H1 (cell line): ENCODE data around the gene RAET1G. TPM values are rescaled to one million over a fixed set of nuclear protein-coding genes. Genes with fewer than 3 reads are reported as not detected.

Experiments
- CTCF ChIA-PET: fragments of 300-600 bp; sonication (Branson Sonifier 250); formaldehyde crosslinking; loops from one replicate; lab custom pipeline; 2021; ENCODE audit not compliant: partially characterized antibody; lab: Charles Lee
- POLR2A ChIA-PET: fragments of 300-600 bp; sonication (Branson Sonifier 250); formaldehyde crosslinking; loops from one replicate; lab custom pipeline; 2021; ENCODE audit warnings: inconsistent platforms; ENCODE audit not compliant: partially characterized antibody; lab: Charles Lee
- DNase-seq, 2 experiments: peaks; one replicate each; pipeline versions ENCODE4 v3.0.0 to v3.0.0-alpha.2; 2010 to 2022; ENCODE audit warnings: low spot score in 2 of 2, low read depth in 1 of 2, mixed read lengths in 1 of 2
- FAIRE-seq: peaks from 2 replicates; lab custom pipeline; 2011; peaks lifted over from hg19 to GRCh38; lab: Jason Lieb, UNC
- H2AFZ ChIP-seq: 2 replicates; pipeline ENCODE4 v1.8.1; 2012; ENCODE audit warnings: low read length, inconsistent platforms
- H2AK5ac ChIP-seq: 2 replicates; pipeline ENCODE4 v1.6.1; 2013; ENCODE audit warnings: low read depth, low read length
- H2BK120ac ChIP-seq: replicated peaks from 2 replicates; pipeline ENCODE3; 2013; ENCODE audit warnings: low read depth, low read length, inconsistent platforms
- H2BK12ac ChIP-seq: 2 replicates; pipeline ENCODE4 v1.6.1; 2013; ENCODE audit warnings: low read depth, low read length
- H2BK15ac ChIP-seq: 2 replicates; pipeline ENCODE4 v1.6.1; 2013; ENCODE audit warnings: low read length
- H2BK20ac ChIP-seq: 2 replicates; pipeline ENCODE4 v1.6.1; 2013; ENCODE audit warnings: low read length
- H2BK5ac ChIP-seq: 2 replicates; pipeline ENCODE4 v1.6.1; 2013; ENCODE audit warnings: low read depth, low read length
- H3K14ac ChIP-seq: 2 replicates; pipeline ENCODE4 v1.6.1; 2013; ENCODE audit warnings: inconsistent platforms; ENCODE audit not compliant: insufficient read length
- H3K18ac ChIP-seq: 2 replicates; pipeline ENCODE4 v1.6.1; 2013; ENCODE audit warnings: low read length; ENCODE audit errors: extremely low read depth
- H3K23ac ChIP-seq: 2 replicates; pipeline ENCODE4 v1.6.1; 2013; ENCODE audit warnings: inconsistent platforms; ENCODE audit not compliant: insufficient read length
- H3K23me2 ChIP-seq: 2 replicates; pipeline ENCODE4 v1.6.1; 2013; ENCODE audit warnings: low read depth, low read length
- H3K27ac ChIP-seq: 2 replicates; pipeline ENCODE4 v1.6.1; 2011; ENCODE audit warnings: low read depth, low read length, inconsistent platforms
- H3K27me3 ChIP-seq, 4 experiments: replicated peaks in 1 of 4; 1 replicate in 1 of 4; 2 replicates in 3 of 4; pipeline versions ENCODE4 v1.6.1 to v1.8.1; 2011 to 2013; ENCODE audit warnings: low read length in 3 of 4, mild to moderate bottlenecking in 3 of 4, inconsistent platforms in 2 of 4, mixed read lengths in 2 of 4, moderate library complexity in 1 of 4; ENCODE audit not compliant: control insufficient read depth in 3 of 4, insufficient read depth in 3 of 4; ENCODE audit errors: extremely low read depth in 1 of 4
- H3K36me3 ChIP-seq, 4 experiments: 2 replicates each; pipeline versions ENCODE4 v1.6.1 to v1.8.1; 2011 to 2013; ENCODE audit warnings: mild to moderate bottlenecking in 4 of 4, low read length in 3 of 4, moderate library complexity in 2 of 4, control low read depth in 1 of 4, inconsistent platforms in 1 of 4; ENCODE audit not compliant: insufficient read depth in 4 of 4, control insufficient read depth in 2 of 4
- H3K4ac ChIP-seq: replicated peaks from 2 replicates; pipeline ENCODE3; 2013; ENCODE audit warnings: low read length, low read depth, mixed read lengths, inconsistent platforms; ENCODE audit not compliant: insufficient read length
- H3K4me1 ChIP-seq, 4 experiments: replicated peaks in 1 of 4; 1 replicate in 1 of 4; 2 replicates in 3 of 4; pipeline versions ENCODE4 v1.6.1 to v1.8.1; 2011 to 2013; ENCODE audit warnings: low read length in 3 of 4, inconsistent platforms in 2 of 4, mixed read lengths in 1 of 4; ENCODE audit not compliant: insufficient read depth in 4 of 4, control insufficient read depth in 3 of 4
- H3K4me2 ChIP-seq, 2 experiments: 2 replicates each; pipeline versions ENCODE4 v1.6.1 to v1.8.1; 2011 to 2013; ENCODE audit warnings: low read depth in 2 of 2, low read length in 2 of 2, control low read depth in 1 of 2, inconsistent platforms in 1 of 2, mild to moderate bottlenecking in 1 of 2; ENCODE audit not compliant: insufficient read depth in 1 of 2
- H3K4me3 ChIP-seq, 4 experiments: fragments of 200-600, 300-600 bp in 1 of 4; sonication (generic), shearing (Covaris generic), sonication (Bioruptor Twin) in 1 of 4; 2 replicates each; pipeline versions ENCODE4 v1.5.1 to v1.8.1; 2011 to 2016; ENCODE audit warnings: low read length in 4 of 4, low read depth in 3 of 4, control low read depth in 2 of 4, inconsistent platforms in 2 of 4, mild to moderate bottlenecking in 2 of 4, mixed read lengths in 1 of 4, moderate library complexity in 1 of 4; ENCODE audit not compliant: insufficient read depth in 2 of 4; ENCODE audit errors: extremely low read depth in 1 of 4
- H3K56ac ChIP-seq: replicated peaks from 2 replicates; pipeline ENCODE3; 2013; ENCODE audit warnings: low read depth, mild to moderate bottlenecking, mixed read lengths, low read length, inconsistent platforms; ENCODE audit not compliant: insufficient read length
- H3K79me1 ChIP-seq: 2 replicates; pipeline ENCODE4 v1.6.1; 2013; ENCODE audit warnings: low read depth, low read length, control low read depth
- H3K79me2 ChIP-seq, 2 experiments: 2 replicates each; pipeline versions ENCODE4 v1.6.1 to v1.8.1; 2012 to 2013; ENCODE audit warnings: low read length in 2 of 2, mild to moderate bottlenecking in 2 of 2, inconsistent platforms in 1 of 2; ENCODE audit not compliant: insufficient read depth in 2 of 2, control insufficient read depth in 1 of 2
- H3K9ac ChIP-seq, 4 experiments: replicated peaks in 1 of 4; 1 replicate in 1 of 4; 2 replicates in 3 of 4; pipeline versions ENCODE4 v1.6.1 to v1.8.1; 2011 to 2013; ENCODE audit warnings: low read depth in 3 of 4, low read length in 3 of 4, control low read depth in 2 of 4, mild to moderate bottlenecking in 2 of 4, moderate library complexity in 2 of 4, inconsistent platforms in 1 of 4; ENCODE audit errors: extremely low read depth in 1 of 4
- H3K9me3 ChIP-seq, 2 experiments: 2 replicates each; pipeline versions ENCODE4 v1.6.1 to v1.8.1; 2012 to 2013; ENCODE audit warnings: mild to moderate bottlenecking in 2 of 2, moderate library complexity in 2 of 2, control low read depth in 1 of 2, inconsistent platforms in 1 of 2, low read depth in 1 of 2, low read length in 1 of 2, mixed read lengths in 1 of 2; ENCODE audit not compliant: insufficient read depth in 2 of 2
- H4K20me1 ChIP-seq, 2 experiments: replicated peaks in 1 of 2; 2 replicates each; pipeline versions ENCODE3 to v1.8.1; 2011 to 2013; ENCODE audit warnings: inconsistent platforms in 2 of 2, low read length in 2 of 2, mild to moderate bottlenecking in 1 of 2; ENCODE audit not compliant: insufficient read depth in 2 of 2, control insufficient read depth in 1 of 2
- H4K5ac ChIP-seq: 2 replicates; pipeline ENCODE4 v1.6.1; 2013; ENCODE audit warnings: low read length, low read depth, mixed read lengths, inconsistent platforms; ENCODE audit not compliant: insufficient read length
- H4K8ac ChIP-seq: 2 replicates; pipeline ENCODE4 v1.8.0; 2013; ENCODE audit warnings: mild to moderate bottlenecking, moderate library complexity, low read length, inconsistent platforms; ENCODE audit not compliant: insufficient read depth; ENCODE audit errors: extremely low read depth
- H4K91ac ChIP-seq: replicated peaks from 2 replicates; pipeline ENCODE3; 2013; ENCODE audit warnings: low read length, mixed read lengths, inconsistent platforms; ENCODE audit not compliant: insufficient read length
- BCL11A ChIP-seq, 2 experiments: IDR thresholded peaks; one replicate each; pipeline ENCODE4 v1.6.1; 2011; ENCODE audit warnings: low read depth in 2 of 2, low read length in 2 of 2, mild to moderate bottlenecking in 2 of 2
- BRCA1 ChIP-seq: IDR thresholded peaks from 2 replicates; pipeline ENCODE4 v1.6.1; 2012; ENCODE audit warnings: low read depth, low read length, improper control_type of control experiment
- CTCF ChIP-seq, 3 experiments: IDR thresholded peaks; 1 replicate in 2 of 3; 2 replicates in 1 of 3; pipeline versions ENCODE4 v1.5.1 to v1.6.1; 2011; ENCODE audit warnings: low read length in 3 of 3, mild to moderate bottlenecking in 3 of 3, inconsistent platforms in 2 of 3, low read depth in 1 of 3, moderate library complexity in 1 of 3; ENCODE audit not compliant: insufficient read depth in 1 of 3; ENCODE audit errors: control extremely low read depth in 1 of 3
- JUN ChIP-seq: IDR thresholded peaks from 2 replicates; pipeline ENCODE4 v1.6.1; 2011; ENCODE audit warnings: low read depth, mild to moderate bottlenecking, improper control_type of control experiment, low read length
- KDM4A ChIP-seq: IDR thresholded peaks from one replicate; pipeline ENCODE4 v1.7.1; 2012; ENCODE audit warnings: low read depth, mild to moderate bottlenecking, moderate library complexity, low read length, inconsistent platforms; ENCODE audit not compliant: severe bottlenecking
- MAFK ChIP-seq: IDR thresholded peaks from 2 replicates; pipeline ENCODE4 v1.6.1; 2012; ENCODE audit warnings: low read depth, mild to moderate bottlenecking, improper control_type of control experiment, low read length
- SP4 ChIP-seq: IDR thresholded peaks from 2 replicates; pipeline ENCODE4 v1.6.1; 2012; ENCODE audit warnings: low read length, inconsistent platforms
- TAF7 ChIP-seq: optimal IDR thresholded peaks from 2 replicates; pipeline ENCODE3; 2011; ENCODE audit warnings: low read depth, mild to moderate bottlenecking, inconsistent platforms, low read length, moderate library complexity, borderline replicate concordance
- YY1 ChIP-seq: IDR thresholded peaks from 2 replicates; pipeline ENCODE4 v1.6.1; 2011; ENCODE audit warnings: low read depth, mild to moderate bottlenecking, low read length
- WGBS, 2 experiments: shearing (Covaris generic) in 1 of 2; methylation state at CpG; one replicate each; pipeline versions ENCODE4 v1.1.6 to v1.1.7; 2013 to 2015; ENCODE audit warnings: low lambda C conversion rate in 2 of 2, mixed read lengths in 2 of 2, inconsistent platforms in 1 of 2, low coverage in 1 of 2, missing lambda C conversion rate in 1 of 2; ENCODE audit not compliant: insufficient replicate concordance in 2 of 2, insufficient coverage in 1 of 2, insufficient read length in 1 of 2; ENCODE audit errors: extremely low coverage in 1 of 2, missing lambda C conversion rate in 1 of 2; 5-methylcytosine and 5-hydroxymethylcytosine counted together
- polyA plus RNA-seq, 7 experiments: library from polyadenylated mRNA; depleted of rRNA in 3 of 7; stranded (reverse) in 5 of 7; unstranded in 2 of 7; fragments of >200 nt in 5 of 7; fragments of 200-250 nt in 2 of 7; gene quantifications; 1 replicate in 5 of 7; 2 replicates in 1 of 7; 4 replicates in 1 of 7; pipeline versions ENCODE4 v1.2.1 to v1.2.3, GENCODE V29; 2011 to 2013; ENCODE audit warnings: missing spikeins in 2 of 7, mixed read lengths in 2 of 7
- total RNA-seq: library from RNA; stranded (reverse); fragmentation: NEBNext Ultra II Directional; extraction: Animal tissue kit (Norgen Biotek cat#: 25700); gene quantifications from 2 replicates; pipeline ENCODE4 v1.2.1, GENCODE V29; 2021

RAET1G gene
- total and polyA plus RNA-seq, 2 of the 8 experiments (the other 6 are each of a cell fraction or from before 2014, with no cell fraction given) = 0.08 TPM; not detected in 1

GRCh38 chr6:149925974-149926777 is 3.3 kb upstream of the RAET1G start:
- Histone ChIP-seq H3K23me2 (peaks cover 12% of the 10 kb centered on the region; the same call in 1 of the 2 replicates), H4K20me1 (peaks cover 3 to 4% of the 10 kb centered on the region in 2 experiments), H3K56ac (no peak overlapping the region), H3K4ac (no peak overlapping the region), H3K9me3 (no peaks in the 10 kb centered on the region; a peak in 1 of 4 replicates), H4K91ac (no peak overlapping the region), H3K4me3 (peak overlapping the region; percentile 13 to 64 (median 56); a peak in 7 of 8 replicates), H2AFZ (peak overlapping the region; percentile 54; the same call in 1 of the 2 replicates), H3K27ac (no peak overlapping the region), H4K5ac (no peak overlapping the region), H4K8ac (peak overlapping the region; percentile 35; the same call in 1 of the 2 replicates), H3K23ac (no peak overlapping the region), H2BK15ac (no peak overlapping the region), H3K36me3 (peaks cover 0 to 3% (median 0%) of the 10 kb centered on the region in 4 experiments; a peak in 1 of 8 replicates), H3K79me2 (no peaks in the 10 kb centered on the region), H3K14ac (no peak overlapping the region), H3K4me1 (peaks cover 0 to 5% (median 0%) of the 10 kb centered on the region in 4 experiments; a peak in 2 of 7 replicates), H3K27me3 (peaks cover 37 to 53% (median 50%) of the 10 kb centered on the region in 4 experiments), H2BK5ac (no peak overlapping the region), H3K4me2 (peak overlapping the region; percentile 6 to 82), H2BK120ac (no peak overlapping the region), H2BK20ac (no peak overlapping the region), H3K9ac (no peak overlapping the region), H2AK5ac (no peak overlapping the region), H3K18ac (no peak overlapping the region; the same call in none of the 2 replicates), H3K79me1 (no peaks in the 10 kb centered on the region), H2BK12ac (no peak overlapping the region)
- POLR2A ChIA-PET = no interaction called here
- FAIRE-seq (peak; percentile 69), DNase-seq (peak in 1 of 2 experiments; percentile 96)
- CTCF ChIA-PET = interaction anchor here (0.7 to 2.5 kb wide), 10 partner anchors 9 to 104 kb away, joined by 3 to 27 read pairs (median 4); no protein-coding TSS in a partner anchor
- WGBS, 2 experiments = 10% methylated on average over 23 of the region's 31 CpGs; no CpG with 5 or more reads in 1 of the 2 experiments
- TF ChIP-seq TAF7 (no peak), KDM4A (peak; percentile 48), BCL11A (IDR thresholded peaks at IDR 0.05; ENCODE audit: low read depth in 2 of 2, low read length in 2 of 2) (no peak), CTCF (IDR thresholded peaks at IDR 0.05; ENCODE audit: control extremely low read depth in 1 of 3, insufficient read depth in 1 of 3, low read depth in 1 of 3, low read length in 3 of 3) (peak; percentile 86 to 92 (median 91)), MAFK (no peak), YY1 (peak; percentile 59; the same call in 1 of the 2 replicates), SP4 (no peak), BRCA1 (no peak), JUN (no peak)
